GM12873 (cell line): Measurements from ENCODE around the gene SYT6.

Source experiments
- TF ChIP-seq, protein P1 (sequence below): IDR thresholded peaks from 2 replicates; pipeline ENCODE4 v1.5.1; 2012; ENCODE audit warnings: low read depth, mild to moderate bottlenecking, moderate library complexity, low read length, control low read depth; ENCODE audit not compliant: insufficient read depth; ENCODE audit errors: missing control alignments

The SYT6 gene

GRCh38 chr1:114075546-114076242 lies 78.0 kb downstream of the SYT6 start:
- TF ChIP-seq, protein P1, sequence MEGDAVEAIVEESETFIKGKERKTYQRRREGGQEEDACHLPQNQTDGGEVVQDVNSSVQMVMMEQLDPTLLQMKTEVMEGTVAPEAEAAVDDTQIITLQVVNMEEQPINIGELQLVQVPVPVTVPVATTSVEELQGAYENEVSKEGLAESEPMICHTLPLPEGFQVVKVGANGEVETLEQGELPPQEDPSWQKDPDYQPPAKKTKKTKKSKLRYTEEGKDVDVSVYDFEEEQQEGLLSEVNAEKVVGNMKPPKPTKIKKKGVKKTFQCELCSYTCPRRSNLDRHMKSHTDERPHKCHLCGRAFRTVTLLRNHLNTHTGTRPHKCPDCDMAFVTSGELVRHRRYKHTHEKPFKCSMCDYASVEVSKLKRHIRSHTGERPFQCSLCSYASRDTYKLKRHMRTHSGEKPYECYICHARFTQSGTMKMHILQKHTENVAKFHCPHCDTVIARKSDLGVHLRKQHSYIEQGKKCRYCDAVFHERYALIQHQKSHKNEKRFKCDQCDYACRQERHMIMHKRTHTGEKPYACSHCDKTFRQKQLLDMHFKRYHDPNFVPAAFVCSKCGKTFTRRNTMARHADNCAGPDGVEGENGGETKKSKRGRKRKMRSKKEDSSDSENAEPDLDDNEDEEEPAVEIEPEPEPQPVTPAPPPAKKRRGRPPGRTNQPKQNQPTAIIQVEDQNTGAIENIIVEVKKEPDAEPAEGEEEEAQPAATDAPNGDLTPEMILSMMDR = no peak

- TF ChIP-seq, protein P1 = no peak
Observed at GRCh38 chr1:114075105-114075504, 78.6 kb downstream of the SYT6 start.

DNA sequence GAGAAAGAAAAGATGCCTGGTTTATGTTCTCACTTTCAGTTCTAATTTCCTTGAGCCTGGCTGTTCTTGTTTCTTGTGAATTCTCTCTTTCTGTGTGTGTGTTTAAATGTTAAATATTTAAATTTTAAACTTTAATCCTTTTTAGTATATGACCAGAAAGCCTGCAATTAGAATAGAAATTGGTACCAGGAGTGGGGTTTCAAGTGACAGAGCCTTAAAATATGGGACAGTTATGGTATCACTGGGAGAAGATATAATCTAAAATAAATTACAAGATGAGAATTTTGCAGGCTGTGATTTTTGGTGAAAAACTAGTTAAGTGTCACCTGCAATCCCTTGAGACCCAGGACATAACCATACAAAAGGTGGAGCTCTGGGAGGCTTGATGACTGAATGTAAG lies 81.4 kb downstream of the SYT6 start:
- TF ChIP-seq, protein P1 = no peak

GRCh38 chr1:114063544-114063943 lies 90.1 kb downstream of the SYT6 start:
- TF ChIP-seq, protein P1 = no peak

- TF ChIP-seq, protein P1 = no peak
Observed at GRCh38 chr1:114062477-114063099, 91.1 kb downstream of the SYT6 start.

- TF ChIP-seq, protein P1 = no peak
Observed at GRCh38 chr1:114061121-114061830, 92.4 kb downstream of the SYT6 start.

- TF ChIP-seq, protein P1 = no peak
Observed at GRCh38 chr1:114054148-114054547, 99.5 kb downstream of the SYT6 start.
